MM.1S (cell line): ENCODE data around the gene ETFB.

Source experiments
- CTCF ChIP-seq: fragments of 300-600 bp; sonication (generic); IDR thresholded peaks from 2 replicates; pipeline ENCODE4 v1.5.1; 2016; ENCODE audit warnings: antibody characterized with exemption, low read length, mixed read lengths
- EZH2 ChIP-seq: fragments of 300-600 bp; sonication (generic); optimal IDR thresholded peaks from 2 replicates; pipeline ENCODE3; 2017; ENCODE audit warnings: low read depth, mild to moderate bottlenecking, antibody characterized with exemption, low read length, mixed read lengths

GRCh38 chr19:51375504-51376221, 9.5 kb upstream of the ETFB start:
- TF ChIP-seq EZH2: no peak
- no peak for TF ChIP-seq CTCF
